HepG2 (cell line): ENCODE measurements around the gene CAPN10. TPM values are rescaled to one million over a fixed set of nuclear protein-coding genes. Genes with fewer than 3 reads are reported as not detected.

ENCODE experiments used
- ASH2L ChIP-seq: fragments of 300-600, 200-600 bp; sonication (generic); IDR thresholded peaks from 2 replicates; pipeline ENCODE4 v1.7.0; 2017; ENCODE audit warnings: low read depth, mild to moderate bottlenecking, moderate library complexity, mixed read lengths, low read length; ENCODE audit not compliant: insufficient read length
- ATF2 ChIP-seq: sonication (generic); formaldehyde crosslinking; IDR thresholded peaks from 2 replicates; pipeline ENCODE4 v1.4.0; 2020; ENCODE audit warnings: missing genetic modification reagents
- ATM ChIP-seq: fragments of 450-650 bp; IDR thresholded peaks from 2 replicates; pipeline ENCODE4 v1.7.1; 2017; ENCODE audit warnings: mild to moderate bottlenecking, borderline replicate concordance
- JUNB ChIP-seq: sonication (generic); formaldehyde crosslinking; IDR thresholded peaks from 2 replicates; pipeline ENCODE4 v1.8.0; 2022; ENCODE audit warnings: missing genetic modification reagents, mild to moderate bottlenecking, borderline replicate concordance
- KDM6A ChIP-seq: IDR thresholded peaks from 2 replicates; pipeline ENCODE4 v1.6.1; 2016; ENCODE audit warnings: low read depth
- NBN ChIP-seq: fragments of 450-650 bp; conservative IDR thresholded peaks from 2 replicates; pipeline ENCODE4 v1.6.1; 2017
- PBX2 ChIP-seq: IDR thresholded peaks from 2 replicates; pipeline ENCODE4 v1.6.1; 2016; ENCODE audit warnings: control low read depth
- PBX3 ChIP-seq: sonication (generic); formaldehyde crosslinking; IDR thresholded peaks from 2 replicates; pipeline ENCODE4 v1.8.1; 2023; ENCODE audit warnings: missing genetic modification reagents, inconsistent platforms, borderline replicate concordance
- POLR2A ChIP-seq, 2 experiments: IDR thresholded peaks; 2 replicates each; pipeline ENCODE4 v1.6.1; 2011; ENCODE audit warnings: low read depth in 2 of 2, low read length in 2 of 2, mild to moderate bottlenecking in 1 of 2, moderate library complexity in 1 of 2; ENCODE audit not compliant: insufficient read depth in 1 of 2
- SMARCE1 ChIP-seq: fragments of 450-650 bp; IDR thresholded peaks from 2 replicates; pipeline ENCODE4 v1.6.1; 2017; ENCODE audit warnings: borderline replicate concordance
- XBP1 ChIP-seq: sonication (generic); formaldehyde crosslinking; IDR thresholded peaks from 2 replicates; pipeline ENCODE4 v1.5.0; 2020; ENCODE audit warnings: missing genetic modification reagents
- ZBTB20 ChIP-seq: sonication (generic); formaldehyde crosslinking; IDR thresholded peaks from 2 replicates; pipeline ENCODE4 v1.8.1; 2023; ENCODE audit warnings: missing genetic modification reagents, low read depth, mild to moderate bottlenecking, borderline replicate concordance
- ZBTB7B ChIP-seq: sonication (generic); formaldehyde crosslinking; IDR thresholded peaks from 2 replicates; pipeline ENCODE4 v1.4.0; 2020; ENCODE audit warnings: missing genetic modification reagents
- ZFP36L1 ChIP-seq: sonication (generic); formaldehyde crosslinking; IDR thresholded peaks from 2 replicates; pipeline ENCODE4 v1.8.0; 2022; ENCODE audit warnings: mild to moderate bottlenecking, missing genetic modification reagents, moderate library complexity
- ZNF160 ChIP-seq: sonication (generic); formaldehyde crosslinking; IDR thresholded peaks from 2 replicates; pipeline ENCODE4 v1.8.0; 2022; ENCODE audit warnings: mild to moderate bottlenecking, inconsistent platforms, missing genetic modification reagents
- ZNF296 ChIP-seq: sonication (generic); formaldehyde crosslinking; conservative IDR thresholded peaks from 2 replicates; pipeline ENCODE4 v1.5.0; 2020; ENCODE audit warnings: mild to moderate bottlenecking, missing genetic modification reagents
- ZNF572 ChIP-seq: sonication (generic); formaldehyde crosslinking; IDR thresholded peaks from 2 replicates; pipeline ENCODE4 v1.5.1; 2020; ENCODE audit warnings: mild to moderate bottlenecking, missing genetic modification reagents
- ZNF589 ChIP-seq: sonication (generic); formaldehyde crosslinking; conservative IDR thresholded peaks from 2 replicates; pipeline ENCODE4 v1.8.0; 2022; ENCODE audit warnings: mild to moderate bottlenecking, moderate library complexity, missing genetic modification reagents
- ZNF724P ChIP-seq: sonication (generic); formaldehyde crosslinking; IDR thresholded peaks from 2 replicates; pipeline ENCODE4 v1.8.0; 2022; ENCODE audit warnings: missing genetic modification reagents, borderline replicate concordance
- polyA plus RNA-seq, 8 experiments: library from polyadenylated mRNA; depleted of rRNA in 3 of 8; stranded (reverse) in 7 of 8; unstranded in 1 of 8; fragments of >200 nt; fragmentation: Illumina TruSeq in 4 of 8; extraction: Trizol in 4 of 8; gene quantifications; 2 replicates each; pipeline versions ENCODE4 v1.2.1 to v1.2.3, GENCODE V29; 2011 to 2016; ENCODE audit warnings: low read depth in 4 of 8, missing spikeins in 1 of 8, mixed read lengths in 1 of 8; ENCODE audit not compliant: insufficient read depth in 1 of 8
- total RNA-seq, 5 experiments: library from RNA; depleted of rRNA; stranded (reverse); fragments of >200 nt; fragmentation: Illumina TruSeq; extraction: Trizol; gene quantifications; 2 replicates each; pipeline ENCODE4 v1.2.3, GENCODE V29; 2016; ENCODE audit warnings: low read depth in 1 of 5
- TF ChIP-seq, protein P1 (sequence below): sonication (generic); formaldehyde crosslinking; IDR thresholded peaks from 2 replicates; pipeline ENCODE4 v1.4.0; 2020; ENCODE audit warnings: mild to moderate bottlenecking, low read depth, missing genetic modification reagents
- TF ChIP-seq, protein P2 (sequence below): sonication (generic); formaldehyde crosslinking; IDR thresholded peaks from 2 replicates; pipeline ENCODE4 v1.5.1; 2020; ENCODE audit warnings: mild to moderate bottlenecking, moderate library complexity, missing genetic modification reagents
- TF ChIP-seq, protein P3 (sequence below): sonication (generic); formaldehyde crosslinking; IDR thresholded peaks from 2 replicates; pipeline ENCODE4 v1.4.0; 2020; ENCODE audit warnings: missing genetic modification reagents, mild to moderate bottlenecking, borderline replicate concordance

CAPN10 gene
- total and polyA plus RNA-seq, 2 of the 13 experiments (the other 11 are each of a cell fraction or from before 2014, with no cell fraction given), result 27.6 to 32.4 TPM

GRCh38 chr2:240604291-240604938, 17.9 kb downstream of the CAPN10 start (continued):
- TF ChIP-seq, protein P1, sequence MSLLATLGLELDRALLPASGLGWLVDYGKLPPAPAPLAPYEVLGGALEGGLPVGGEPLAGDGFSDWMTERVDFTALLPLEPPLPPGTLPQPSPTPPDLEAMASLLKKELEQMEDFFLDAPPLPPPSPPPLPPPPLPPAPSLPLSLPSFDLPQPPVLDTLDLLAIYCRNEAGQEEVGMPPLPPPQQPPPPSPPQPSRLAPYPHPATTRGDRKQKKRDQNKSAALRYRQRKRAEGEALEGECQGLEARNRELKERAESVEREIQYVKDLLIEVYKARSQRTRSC, result no peak
- TF ChIP-seq ZBTB20 (CRISPR knock-in tag) (no peak; the same call in 1 of the 2 replicates), ZNF572 (no peak; the same call in 1 of the 2 replicates), ZNF296 (no peak; the same call in 1 of the 2 replicates), ASH2L (peak; percentile 90), PBX3 (CRISPR knock-in tag) (no peak), ZNF160 (no peak), SMARCE1 (no peak), ATM (no peak), ZNF724P (peak; percentile 94; the same call in 1 of the 2 replicates), JUNB (CRISPR knock-in tag) (no peak), KDM6A (CRISPR knock-in tag) (peak; percentile 44; the same call in 1 of the 2 replicates), ZBTB7B (CRISPR knock-in tag) (no peak), ZNF589 (CRISPR knock-in tag) (no peak), XBP1 (CRISPR knock-in tag) (no peak), POLR2A (IDR thresholded peaks at IDR 0.05; ENCODE audit: insufficient read depth in 1 of 2, low read depth in 2 of 2, low read length in 2 of 2) (peak in 1 of 2 experiments; percentile 55; a peak in 1 of 4 replicates), ATF2 (peak; percentile 78), NBN (no peak), ZFP36L1 (CRISPR knock-in tag) (no peak), PBX2 (CRISPR knock-in tag) (peak; percentile 68)
- TF ChIP-seq, protein P2, sequence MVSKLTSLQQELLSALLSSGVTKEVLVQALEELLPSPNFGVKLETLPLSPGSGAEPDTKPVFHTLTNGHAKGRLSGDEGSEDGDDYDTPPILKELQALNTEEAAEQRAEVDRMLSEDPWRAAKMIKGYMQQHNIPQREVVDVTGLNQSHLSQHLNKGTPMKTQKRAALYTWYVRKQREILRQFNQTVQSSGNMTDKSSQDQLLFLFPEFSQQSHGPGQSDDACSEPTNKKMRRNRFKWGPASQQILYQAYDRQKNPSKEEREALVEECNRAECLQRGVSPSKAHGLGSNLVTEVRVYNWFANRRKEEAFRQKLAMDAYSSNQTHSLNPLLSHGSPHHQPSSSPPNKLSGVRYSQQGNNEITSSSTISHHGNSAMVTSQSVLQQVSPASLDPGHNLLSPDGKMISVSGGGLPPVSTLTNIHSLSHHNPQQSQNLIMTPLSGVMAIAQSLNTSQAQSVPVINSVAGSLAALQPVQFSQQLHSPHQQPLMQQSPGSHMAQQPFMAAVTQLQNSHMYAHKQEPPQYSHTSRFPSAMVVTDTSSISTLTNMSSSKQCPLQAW, result peak; percentile 88
- TF ChIP-seq, protein P3, sequence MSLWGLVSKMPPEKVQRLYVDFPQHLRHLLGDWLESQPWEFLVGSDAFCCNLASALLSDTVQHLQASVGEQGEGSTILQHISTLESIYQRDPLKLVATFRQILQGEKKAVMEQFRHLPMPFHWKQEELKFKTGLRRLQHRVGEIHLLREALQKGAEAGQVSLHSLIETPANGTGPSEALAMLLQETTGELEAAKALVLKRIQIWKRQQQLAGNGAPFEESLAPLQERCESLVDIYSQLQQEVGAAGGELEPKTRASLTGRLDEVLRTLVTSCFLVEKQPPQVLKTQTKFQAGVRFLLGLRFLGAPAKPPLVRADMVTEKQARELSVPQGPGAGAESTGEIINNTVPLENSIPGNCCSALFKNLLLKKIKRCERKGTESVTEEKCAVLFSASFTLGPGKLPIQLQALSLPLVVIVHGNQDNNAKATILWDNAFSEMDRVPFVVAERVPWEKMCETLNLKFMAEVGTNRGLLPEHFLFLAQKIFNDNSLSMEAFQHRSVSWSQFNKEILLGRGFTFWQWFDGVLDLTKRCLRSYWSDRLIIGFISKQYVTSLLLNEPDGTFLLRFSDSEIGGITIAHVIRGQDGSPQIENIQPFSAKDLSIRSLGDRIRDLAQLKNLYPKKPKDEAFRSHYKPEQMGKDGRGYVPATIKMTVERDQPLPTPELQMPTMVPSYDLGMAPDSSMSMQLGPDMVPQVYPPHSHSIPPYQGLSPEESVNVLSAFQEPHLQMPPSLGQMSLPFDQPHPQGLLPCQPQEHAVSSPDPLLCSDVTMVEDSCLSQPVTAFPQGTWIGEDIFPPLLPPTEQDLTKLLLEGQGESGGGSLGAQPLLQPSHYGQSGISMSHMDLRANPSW, result 0 out of 2 replicates have a peak, but pooled peaks have one; percentile 15
